Fibroblast of lung (primary cell): ENCODE data around the gene COL1A1. TPM values are rescaled to one million over a fixed set of nuclear protein-coding genes. Genes with fewer than 3 reads are reported as not detected.
A peak's percentile ranks its signal among the peaks of the same experiment; 100 is the strongest.

Experiments used
- DNase-seq, 2 donors: peaks; one replicate each; pipeline versions ENCODE4 v3.0.0 to v3.0.0-alpha.2; 2010; ENCODE audit warnings: low read depth in 2 of 2
- H2AFZ ChIP-seq: 2 replicates; pipeline ENCODE4 v1.5.1; 2012; ENCODE audit warnings: low read length, control low read depth, inconsistent platforms
- H3K27ac ChIP-seq: 2 replicates; pipeline ENCODE4 v1.5.1; 2011; ENCODE audit warnings: low read length, control low read depth; ENCODE audit not compliant: insufficient read depth
- H3K27me3 ChIP-seq: 2 replicates; pipeline ENCODE4 v1.5.1; 2011; ENCODE audit warnings: mild to moderate bottlenecking, low read length; ENCODE audit not compliant: control insufficient read depth, insufficient read depth
- H3K36me3 ChIP-seq: 2 replicates; pipeline ENCODE4 v1.5.1; 2011; ENCODE audit warnings: low read length; ENCODE audit not compliant: control insufficient read depth, insufficient read depth
- H3K4me1 ChIP-seq: 2 replicates; pipeline ENCODE4 v1.5.1; 2011; ENCODE audit warnings: low read length; ENCODE audit not compliant: control insufficient read depth, insufficient read depth; ENCODE audit errors: extremely low read depth
- H3K4me2 ChIP-seq: 2 replicates; pipeline ENCODE4 v1.5.1; 2011; ENCODE audit warnings: low read length, control low read depth; ENCODE audit not compliant: insufficient read depth; ENCODE audit errors: extremely low read depth
- H3K4me3 ChIP-seq, 4 experiments: fragments of 200-600 bp in 1 of 4; sonication (generic) in 1 of 4; replicated peaks in 1 of 4; 2 replicates each; pipeline ENCODE4 v1.5.1; 2011 to 2016; ENCODE audit warnings: low read length in 4 of 4, low read depth in 3 of 4, mild to moderate bottlenecking in 3 of 4, control low read depth in 2 of 4, inconsistent platforms in 1 of 4, mixed read lengths in 1 of 4; ENCODE audit not compliant: insufficient read depth in 1 of 4; ENCODE audit errors: control extremely low read depth in 1 of 4
- H3K79me2 ChIP-seq: 2 replicates; pipeline ENCODE4 v1.5.1; 2012; ENCODE audit warnings: mild to moderate bottlenecking, low read length, inconsistent platforms; ENCODE audit not compliant: control insufficient read depth, insufficient read depth
- H3K9ac ChIP-seq: 2 replicates; pipeline ENCODE4 v1.5.1; 2011; ENCODE audit warnings: mild to moderate bottlenecking, low read length, control low read depth; ENCODE audit not compliant: insufficient read depth
- H3K9me3 ChIP-seq: 2 replicates; pipeline ENCODE4 v1.5.1; 2012; ENCODE audit warnings: low read depth, low read length; ENCODE audit not compliant: control insufficient read depth, insufficient read depth
- H4K20me1 ChIP-seq: 2 replicates; pipeline ENCODE4 v1.5.1; 2011; ENCODE audit warnings: low read length; ENCODE audit not compliant: control insufficient read depth, insufficient read depth; ENCODE audit errors: extremely low read depth
- EZH2 ChIP-seq: IDR thresholded peaks from 2 replicates; pipeline ENCODE4 v1.5.1; 2012; ENCODE audit warnings: low read length, control low read depth, mild to moderate bottlenecking; ENCODE audit errors: missing control alignments
- polyA plus RNA-seq, 2 donors: library from polyadenylated mRNA; depleted of rRNA in 1 of 2; stranded (reverse) in 1 of 2; unstranded in 1 of 2; fragments of >200 nt; gene quantifications; 2 replicates each; pipeline ENCODE4 v1.2.1, GENCODE V29; 2011 to 2012; ENCODE audit warnings: missing spikeins in 1 of 2
- total RNA-seq: library from RNA; depleted of rRNA; stranded (reverse); fragments of >200 nt; gene quantifications from 2 replicates; pipeline ENCODE4 v1.2.1, GENCODE V29; 2014
- TF ChIP-seq, protein P1 (sequence below), 2 donors: IDR thresholded peaks in 1 of 2; conservative IDR thresholded peaks in 1 of 2; 1 replicate in 1 of 2; 2 replicates in 1 of 2; pipeline ENCODE4 v1.5.1; 2011 to 2012; ENCODE audit warnings: low read length in 2 of 2, control low read depth in 1 of 2, inconsistent platforms in 1 of 2, low read depth in 1 of 2, mild to moderate bottlenecking in 1 of 2

COL1A1 gene
- total and polyA plus RNA-seq, 2 donors (not counting 1 experiment from before 2014, with no cell fraction given), result 541 to 584 TPM

DNA sequence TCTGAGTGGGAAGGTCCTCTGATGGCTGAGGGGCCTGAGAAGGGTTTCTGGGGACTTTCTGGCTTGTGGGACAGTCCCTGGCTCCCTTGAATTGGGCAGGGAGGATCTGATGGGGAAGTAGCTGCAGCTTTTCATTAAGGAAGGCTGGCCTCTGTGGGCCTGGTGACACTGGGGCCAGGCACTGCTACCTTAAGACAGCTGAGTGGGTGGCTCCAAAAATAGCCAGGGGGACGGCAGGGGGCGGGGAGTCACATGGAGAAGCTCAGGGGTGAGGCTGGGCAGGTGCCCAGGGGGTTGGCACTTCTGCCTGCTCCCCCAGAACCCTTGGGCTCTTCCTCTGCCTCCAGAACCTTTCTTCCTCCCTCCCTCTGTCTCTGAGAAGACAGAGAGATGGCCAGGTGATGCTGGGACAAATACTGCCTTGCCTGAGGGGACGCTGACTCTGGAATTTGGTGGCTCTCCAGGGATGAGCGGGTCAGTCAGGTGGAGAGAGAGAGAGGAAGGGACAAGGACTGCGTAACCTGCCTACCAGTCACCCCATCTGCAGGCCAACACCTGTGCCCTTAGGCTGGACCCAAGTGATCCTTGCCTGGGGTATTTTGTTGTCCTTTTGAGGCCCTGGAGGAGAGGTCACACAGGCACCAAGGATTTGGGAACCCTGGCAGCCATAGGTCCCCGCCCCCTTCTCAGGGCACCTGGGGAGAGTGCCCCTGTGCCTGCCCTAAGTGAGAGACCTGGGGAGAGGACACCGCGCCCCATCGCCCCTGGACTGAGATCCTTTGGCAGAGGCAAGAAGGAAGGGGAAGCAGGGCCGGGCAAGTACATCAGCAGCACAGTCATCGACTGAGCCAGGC lies 37.4 kb downstream of the COL1A1 start:
- Histone ChIP-seq H4K20me1 (no peaks in the 10 kb centered on the region), H3K4me2 (no peak overlapping the region), H3K79me2 (no peaks in the 10 kb centered on the region), H3K27me3 (no peaks in the 10 kb centered on the region), H3K9me3 (no peaks in the 10 kb centered on the region), H3K9ac (no peak overlapping the region), H2AFZ (no peak overlapping the region), H3K27ac (no peak overlapping the region), H3K4me3 (no peak overlapping the region), H3K36me3 (no peaks in the 10 kb centered on the region), H3K4me1 (peaks cover 4% of the 10 kb centered on the region)
- TF ChIP-seq, protein P1, sequence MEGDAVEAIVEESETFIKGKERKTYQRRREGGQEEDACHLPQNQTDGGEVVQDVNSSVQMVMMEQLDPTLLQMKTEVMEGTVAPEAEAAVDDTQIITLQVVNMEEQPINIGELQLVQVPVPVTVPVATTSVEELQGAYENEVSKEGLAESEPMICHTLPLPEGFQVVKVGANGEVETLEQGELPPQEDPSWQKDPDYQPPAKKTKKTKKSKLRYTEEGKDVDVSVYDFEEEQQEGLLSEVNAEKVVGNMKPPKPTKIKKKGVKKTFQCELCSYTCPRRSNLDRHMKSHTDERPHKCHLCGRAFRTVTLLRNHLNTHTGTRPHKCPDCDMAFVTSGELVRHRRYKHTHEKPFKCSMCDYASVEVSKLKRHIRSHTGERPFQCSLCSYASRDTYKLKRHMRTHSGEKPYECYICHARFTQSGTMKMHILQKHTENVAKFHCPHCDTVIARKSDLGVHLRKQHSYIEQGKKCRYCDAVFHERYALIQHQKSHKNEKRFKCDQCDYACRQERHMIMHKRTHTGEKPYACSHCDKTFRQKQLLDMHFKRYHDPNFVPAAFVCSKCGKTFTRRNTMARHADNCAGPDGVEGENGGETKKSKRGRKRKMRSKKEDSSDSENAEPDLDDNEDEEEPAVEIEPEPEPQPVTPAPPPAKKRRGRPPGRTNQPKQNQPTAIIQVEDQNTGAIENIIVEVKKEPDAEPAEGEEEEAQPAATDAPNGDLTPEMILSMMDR (conservative IDR thresholded peaks at IDR 0.05 in 1 of 2, IDR thresholded peaks at IDR 0.05 in 1 of 2; ENCODE audit: low read depth in 1 of 2, low read length in 2 of 2), result no peak
- no peak for TF ChIP-seq EZH2
- DNase-seq, result no peak

DNA sequence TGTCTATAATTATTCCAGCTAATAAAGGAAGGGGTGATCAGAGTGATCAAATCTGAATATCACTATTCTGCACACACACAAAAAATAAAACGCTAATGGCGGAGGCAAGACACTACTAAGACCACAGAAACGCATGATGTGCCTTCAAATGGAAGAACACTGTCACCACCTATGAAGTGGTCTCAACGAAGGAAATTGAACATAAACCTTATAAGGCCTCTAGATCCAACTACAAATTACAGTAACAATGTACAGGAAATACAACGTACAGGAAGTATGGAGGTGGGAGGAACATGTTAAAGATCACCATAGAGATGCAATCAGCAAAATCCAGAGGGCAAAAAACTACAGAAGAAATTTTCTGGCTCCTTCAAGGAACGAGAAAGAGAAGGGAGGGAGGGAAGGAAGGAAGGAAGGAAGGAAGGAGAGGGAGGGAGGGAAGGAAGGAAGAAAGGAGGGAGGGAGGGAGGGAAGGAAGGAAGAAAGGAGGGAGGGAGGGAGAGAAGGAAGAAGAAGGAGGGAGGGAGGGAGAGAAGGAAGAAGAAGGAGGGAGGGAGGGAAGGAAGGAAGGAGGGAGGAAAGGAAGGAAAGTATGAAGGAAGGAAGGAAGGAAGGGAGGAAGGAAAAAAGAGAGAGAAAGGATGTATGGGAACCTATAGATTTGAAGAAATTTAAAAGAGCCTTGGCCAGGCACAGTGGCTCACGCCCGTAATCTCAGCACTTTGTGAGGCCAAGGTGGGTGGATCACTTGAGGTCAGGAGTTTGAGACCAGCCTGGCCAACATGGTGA lies 38.8 kb downstream of the COL1A1 start:
- no peaks in the 10 kb centered on the region for H3K79me2 ChIP-seq
- H2AFZ ChIP-seq, result no peak overlapping the region
- no peak overlapping the region for H3K4me2 ChIP-seq
- H3K9me3 ChIP-seq, result no peaks in the 10 kb centered on the region
- no peak overlapping the region for H3K9ac ChIP-seq
- H3K4me1 ChIP-seq, result peaks cover 3% of the 10 kb centered on the region
- no peaks in the 10 kb centered on the region for H3K27me3 ChIP-seq
- H3K36me3 ChIP-seq, result no peaks in the 10 kb centered on the region
- H4K20me1 ChIP-seq, result no peaks in the 10 kb centered on the region
- no peak for TF ChIP-seq EZH2
- TF ChIP-seq, protein P1 (conservative IDR thresholded peaks at IDR 0.05 in 1 of 2, IDR thresholded peaks at IDR 0.05 in 1 of 2; ENCODE audit: low read depth in 1 of 2, low read length in 2 of 2), result no peak
- no peak overlapping the region for H3K27ac ChIP-seq
- no peak overlapping the region for H3K4me3 ChIP-seq
- no peak for DNase-seq

DNA sequence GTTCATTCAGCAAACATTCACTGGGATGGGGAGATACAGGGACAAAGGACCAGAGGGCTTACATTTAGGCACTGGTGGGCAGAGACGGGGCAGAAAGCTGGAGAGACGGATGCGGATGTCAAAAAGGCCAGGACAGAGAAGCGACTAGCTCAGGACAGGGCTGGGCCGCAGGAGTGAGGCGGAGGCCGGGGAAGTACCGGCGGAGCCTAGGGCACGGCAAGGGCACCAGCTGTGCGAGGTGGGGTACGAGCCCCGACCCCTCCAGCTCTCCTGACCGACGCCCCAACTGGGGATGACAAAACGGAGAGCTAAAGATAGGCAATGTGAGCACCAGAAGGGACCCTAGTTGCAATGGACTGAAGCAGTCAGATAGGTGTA lies 39.5 kb downstream of the COL1A1 start:
- Histone ChIP-seq H3K27me3 (no peaks in the 10 kb centered on the region), H4K20me1 (no peaks in the 10 kb centered on the region), H3K4me1 (peaks cover 3% of the 10 kb centered on the region), H3K9ac (no peak overlapping the region), H3K4me2 (peak overlapping the region; percentile 91), H3K9me3 (no peaks in the 10 kb centered on the region), H3K4me3 (peak overlapping the region in 2 of 4 experiments; percentile 40 to 75), H3K36me3 (no peaks in the 10 kb centered on the region), H2AFZ (peak overlapping the region; percentile 8), H3K27ac (no peak overlapping the region), H3K79me2 (no peaks in the 10 kb centered on the region)
- no peak for DNase-seq
- no peak for TF ChIP-seq EZH2
- TF ChIP-seq, protein P1 (conservative IDR thresholded peaks at IDR 0.05 in 1 of 2, IDR thresholded peaks at IDR 0.05 in 1 of 2; ENCODE audit: low read depth in 1 of 2, low read length in 2 of 2), result no peak
